ENCODE data around the gene ANOS1.

- TF ChIP-seq, protein P1, sequence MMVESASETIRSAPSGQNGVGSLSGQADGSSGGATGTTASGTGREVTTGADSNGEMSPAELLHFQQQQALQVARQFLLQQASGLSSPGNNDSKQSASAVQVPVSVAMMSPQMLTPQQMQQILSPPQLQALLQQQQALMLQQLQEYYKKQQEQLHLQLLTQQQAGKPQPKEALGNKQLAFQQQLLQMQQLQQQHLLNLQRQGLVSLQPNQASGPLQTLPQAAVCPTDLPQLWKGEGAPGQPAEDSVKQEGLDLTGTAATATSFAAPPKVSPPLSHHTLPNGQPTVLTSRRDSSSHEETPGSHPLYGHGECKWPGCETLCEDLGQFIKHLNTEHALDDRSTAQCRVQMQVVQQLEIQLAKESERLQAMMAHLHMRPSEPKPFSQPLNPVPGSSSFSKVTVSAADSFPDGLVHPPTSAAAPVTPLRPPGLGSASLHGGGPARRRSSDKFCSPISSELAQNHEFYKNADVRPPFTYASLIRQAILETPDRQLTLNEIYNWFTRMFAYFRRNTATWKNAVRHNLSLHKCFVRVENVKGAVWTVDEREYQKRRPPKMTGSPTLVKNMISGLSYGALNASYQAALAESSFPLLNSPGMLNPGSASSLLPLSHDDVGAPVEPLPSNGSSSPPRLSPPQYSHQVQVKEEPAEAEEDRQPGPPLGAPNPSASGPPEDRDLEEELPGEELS (CRISPR knock-in tag; IDR thresholded peaks at IDR 0.05): no peak
- TF ChIP-seq, protein P2, sequence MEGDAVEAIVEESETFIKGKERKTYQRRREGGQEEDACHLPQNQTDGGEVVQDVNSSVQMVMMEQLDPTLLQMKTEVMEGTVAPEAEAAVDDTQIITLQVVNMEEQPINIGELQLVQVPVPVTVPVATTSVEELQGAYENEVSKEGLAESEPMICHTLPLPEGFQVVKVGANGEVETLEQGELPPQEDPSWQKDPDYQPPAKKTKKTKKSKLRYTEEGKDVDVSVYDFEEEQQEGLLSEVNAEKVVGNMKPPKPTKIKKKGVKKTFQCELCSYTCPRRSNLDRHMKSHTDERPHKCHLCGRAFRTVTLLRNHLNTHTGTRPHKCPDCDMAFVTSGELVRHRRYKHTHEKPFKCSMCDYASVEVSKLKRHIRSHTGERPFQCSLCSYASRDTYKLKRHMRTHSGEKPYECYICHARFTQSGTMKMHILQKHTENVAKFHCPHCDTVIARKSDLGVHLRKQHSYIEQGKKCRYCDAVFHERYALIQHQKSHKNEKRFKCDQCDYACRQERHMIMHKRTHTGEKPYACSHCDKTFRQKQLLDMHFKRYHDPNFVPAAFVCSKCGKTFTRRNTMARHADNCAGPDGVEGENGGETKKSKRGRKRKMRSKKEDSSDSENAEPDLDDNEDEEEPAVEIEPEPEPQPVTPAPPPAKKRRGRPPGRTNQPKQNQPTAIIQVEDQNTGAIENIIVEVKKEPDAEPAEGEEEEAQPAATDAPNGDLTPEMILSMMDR (IDR thresholded peaks at IDR 0.05): no peak
- TF ChIP-seq TP53 (CRISPR knock-in tag; IDR thresholded peaks at IDR 0.05): no peak
- TF ChIP-seq RORB (CRISPR knock-in tag; IDR thresholded peaks at IDR 0.05): no peak
- no peak for TF ChIP-seq JUN (CRISPR knock-in tag; IDR thresholded peaks at IDR 0.05)
Observed at GRCh38 chrX:8717354-8717753, 14.6 kb downstream of the ANOS1 start.
